HFF-Myc (cell line): ENCODE results near the gene KIF1A.

Source experiments
- DNase-seq: peaks from one replicate; pipeline ENCODE4 v3.0.0-alpha.2; 2011; ENCODE audit warnings: low read depth; ENCODE audit errors: extremely low read depth
- H3K4me3 ChIP-seq: replicated peaks from 2 replicates; pipeline ENCODE4 v1.5.1; 2011; ENCODE audit warnings: low read depth, mild to moderate bottlenecking, control low read depth, low read length
- CTCF ChIP-seq: IDR thresholded peaks from 2 replicates; pipeline ENCODE4 v1.5.1; 2012; ENCODE audit warnings: mild to moderate bottlenecking, low read depth, low read length, control low read depth; ENCODE audit errors: missing control alignments

The KIF1A gene

GRCh38 chr2:240736281-240737250 is 83.5 kb downstream of the KIF1A start:
- no peak for TF ChIP-seq CTCF
- H3K4me3 ChIP-seq: no peak overlapping the region
- DNase-seq: no peak

- H3K4me3 ChIP-seq: no peak overlapping the region
- DNase-seq: no peak
- no peak for TF ChIP-seq CTCF
These were observed 84.5 kb downstream of the KIF1A start for GRCh38 chr2:240735476-240735875.

GRCh38 chr2:240734756-240735155 is 85.3 kb downstream of the KIF1A start:
- DNase-seq: no peak
- no peak for TF ChIP-seq CTCF
- no peak overlapping the region for H3K4me3 ChIP-seq

- no peak for TF ChIP-seq CTCF
- no peak for DNase-seq
- H3K4me3 ChIP-seq: no peak overlapping the region
These were observed 86.1 kb downstream of the KIF1A start for GRCh38 chr2:240733803-240734495.

- H3K4me3 ChIP-seq: no peak overlapping the region
- DNase-seq: no peak
- no peak for TF ChIP-seq CTCF
These were observed 87.0 kb downstream of the KIF1A start for GRCh38 chr2:240732911-240733622.

GRCh38 chr2:240732184-240732583 is 87.8 kb downstream of the KIF1A start:
- DNase-seq: no peak
- no peak overlapping the region for H3K4me3 ChIP-seq
- no peak for TF ChIP-seq CTCF
